HEK293 (cell line): ENCODE results near the gene PROSER3.

ENCODE experiments used
- FEZF1 ChIP-seq: fragments of 450-650 bp; formaldehyde crosslinking; IDR thresholded peaks from 2 replicates; pipeline ENCODE4 v1.5.1; 2016; ENCODE audit warnings: missing biosample characterization, missing genetic modification characterization
- PATZ1 ChIP-seq: fragments of 450-650 bp; formaldehyde crosslinking; IDR thresholded peaks from 2 replicates; pipeline ENCODE4 v1.5.1; 2016; ENCODE audit warnings: missing biosample characterization, missing genetic modification characterization
- PRDM4 ChIP-seq: fragments of 450-650 bp; formaldehyde crosslinking; IDR thresholded peaks from 2 replicates; pipeline ENCODE4 v1.5.1; 2017; ENCODE audit warnings: missing biosample characterization, missing genetic modification characterization
- ZFP37 ChIP-seq: fragments of 450-650 bp; formaldehyde crosslinking; IDR thresholded peaks from 2 replicates; pipeline ENCODE4 v1.5.1; 2016; ENCODE audit warnings: missing biosample characterization, missing genetic modification characterization
- ZNF10 ChIP-seq: fragments of 450-650 bp; formaldehyde crosslinking; IDR thresholded peaks from 2 replicates; pipeline ENCODE4 v1.5.1; 2017; ENCODE audit warnings: missing biosample characterization, missing genetic modification characterization
- ZNF169 ChIP-seq: fragments of 450-650 bp; formaldehyde crosslinking; IDR thresholded peaks from 2 replicates; pipeline ENCODE4 v1.5.1; 2016; ENCODE audit warnings: missing biosample characterization, missing genetic modification characterization
- ZNF19 ChIP-seq: fragments of 450-650 bp; formaldehyde crosslinking; IDR thresholded peaks from 2 replicates; pipeline ENCODE4; 2016; ENCODE audit warnings: missing biosample characterization, missing genetic modification characterization, low read depth
- ZNF211 ChIP-seq: fragments of 450-650 bp; formaldehyde crosslinking; IDR thresholded peaks from 2 replicates; pipeline ENCODE4 v1.5.1; 2016; ENCODE audit warnings: low read depth, missing biosample characterization, missing genetic modification characterization
- ZNF560 ChIP-seq: fragments of 450-650 bp; formaldehyde crosslinking; IDR thresholded peaks from 2 replicates; pipeline ENCODE4 v1.5.1; 2017; ENCODE audit warnings: missing biosample characterization, missing genetic modification characterization, borderline replicate concordance
- ZNF626 ChIP-seq: fragments of 450-650 bp; sonication (Bioruptor Pico); formaldehyde crosslinking; IDR thresholded peaks from 2 replicates; pipeline ENCODE4 v1.5.1; 2018; ENCODE audit warnings: missing biosample characterization, missing genetic modification characterization, inconsistent platforms
- ZXDB ChIP-seq: fragments of 450-650 bp; formaldehyde crosslinking; IDR thresholded peaks from 2 replicates; pipeline ENCODE4 v1.5.1; 2016; ENCODE audit warnings: missing biosample characterization, missing genetic modification characterization
- TF ChIP-seq, protein P1 (sequence below): fragments of 450-650 bp; formaldehyde crosslinking; IDR thresholded peaks from 2 replicates; pipeline ENCODE4 v1.5.1; 2016; ENCODE audit warnings: missing biosample characterization, missing genetic modification characterization
- TF ChIP-seq, protein P2 (sequence below): fragments of 450-650 bp; formaldehyde crosslinking; IDR thresholded peaks from 2 replicates; pipeline ENCODE4 v1.5.1; 2016; ENCODE audit warnings: missing biosample characterization, missing genetic modification characterization, borderline replicate concordance
- TF ChIP-seq, protein P3 (sequence below): fragments of 450-650 bp; formaldehyde crosslinking; IDR thresholded peaks from 2 replicates; pipeline ENCODE4 v1.5.1; 2016; ENCODE audit warnings: missing biosample characterization, missing genetic modification characterization

PROSER3 gene

DNA sequence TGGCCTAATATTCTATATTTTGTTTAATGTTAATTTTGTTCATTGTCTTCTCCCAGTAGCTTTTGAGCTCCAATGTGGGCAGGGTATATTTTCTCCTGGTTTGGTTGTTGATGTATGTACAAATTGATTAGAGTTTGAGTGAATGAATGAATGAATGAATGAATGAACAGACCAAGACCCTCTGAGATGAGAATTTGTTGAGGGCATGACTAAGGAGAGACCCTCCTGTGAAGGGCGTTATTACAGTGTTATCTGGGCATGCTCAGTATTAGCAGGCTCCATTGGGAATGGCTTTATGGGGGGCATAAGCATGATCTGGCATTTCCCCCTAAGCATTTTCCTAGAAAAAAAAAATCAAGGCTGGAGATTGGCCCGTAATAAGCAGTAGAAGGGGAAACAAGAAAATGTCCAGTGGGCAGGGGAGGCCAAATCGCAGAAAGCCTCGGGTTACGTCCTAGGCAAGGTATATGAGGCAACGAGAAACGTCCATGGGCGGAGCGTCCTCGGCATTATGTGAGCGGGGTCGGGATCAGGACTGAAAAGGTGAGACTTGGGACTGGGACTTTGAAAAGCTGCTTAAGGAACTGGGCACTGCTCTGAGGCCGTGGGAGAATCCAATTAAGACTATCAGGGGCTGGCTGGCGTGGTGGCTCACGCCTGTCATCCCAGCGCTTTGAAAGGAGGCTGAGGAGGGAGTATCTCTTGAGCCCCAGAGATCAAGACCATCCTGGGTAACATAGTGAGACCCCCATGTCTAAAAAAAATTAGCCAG, 16.5 kb downstream of the PROSER3 start (continued):
- peak; percentile 21; the same call in 1 of the 2 replicates for TF ChIP-seq PATZ1
- no peak for TF ChIP-seq ZNF19 (tag by site-specific recombination)
- TF ChIP-seq, protein P1, sequence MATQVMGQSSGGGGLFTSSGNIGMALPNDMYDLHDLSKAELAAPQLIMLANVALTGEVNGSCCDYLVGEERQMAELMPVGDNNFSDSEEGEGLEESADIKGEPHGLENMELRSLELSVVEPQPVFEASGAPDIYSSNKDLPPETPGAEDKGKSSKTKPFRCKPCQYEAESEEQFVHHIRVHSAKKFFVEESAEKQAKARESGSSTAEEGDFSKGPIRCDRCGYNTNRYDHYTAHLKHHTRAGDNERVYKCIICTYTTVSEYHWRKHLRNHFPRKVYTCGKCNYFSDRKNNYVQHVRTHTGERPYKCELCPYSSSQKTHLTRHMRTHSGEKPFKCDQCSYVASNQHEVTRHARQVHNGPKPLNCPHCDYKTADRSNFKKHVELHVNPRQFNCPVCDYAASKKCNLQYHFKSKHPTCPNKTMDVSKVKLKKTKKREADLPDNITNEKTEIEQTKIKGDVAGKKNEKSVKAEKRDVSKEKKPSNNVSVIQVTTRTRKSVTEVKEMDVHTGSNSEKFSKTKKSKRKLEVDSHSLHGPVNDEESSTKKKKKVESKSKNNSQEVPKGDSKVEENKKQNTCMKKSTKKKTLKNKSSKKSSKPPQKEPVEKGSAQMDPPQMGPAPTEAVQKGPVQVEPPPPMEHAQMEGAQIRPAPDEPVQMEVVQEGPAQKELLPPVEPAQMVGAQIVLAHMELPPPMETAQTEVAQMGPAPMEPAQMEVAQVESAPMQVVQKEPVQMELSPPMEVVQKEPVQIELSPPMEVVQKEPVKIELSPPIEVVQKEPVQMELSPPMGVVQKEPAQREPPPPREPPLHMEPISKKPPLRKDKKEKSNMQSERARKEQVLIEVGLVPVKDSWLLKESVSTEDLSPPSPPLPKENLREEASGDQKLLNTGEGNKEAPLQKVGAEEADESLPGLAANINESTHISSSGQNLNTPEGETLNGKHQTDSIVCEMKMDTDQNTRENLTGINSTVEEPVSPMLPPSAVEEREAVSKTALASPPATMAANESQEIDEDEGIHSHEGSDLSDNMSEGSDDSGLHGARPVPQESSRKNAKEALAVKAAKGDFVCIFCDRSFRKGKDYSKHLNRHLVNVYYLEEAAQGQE: peak; percentile 32; the same call in 1 of the 2 replicates
- TF ChIP-seq, protein P2, sequence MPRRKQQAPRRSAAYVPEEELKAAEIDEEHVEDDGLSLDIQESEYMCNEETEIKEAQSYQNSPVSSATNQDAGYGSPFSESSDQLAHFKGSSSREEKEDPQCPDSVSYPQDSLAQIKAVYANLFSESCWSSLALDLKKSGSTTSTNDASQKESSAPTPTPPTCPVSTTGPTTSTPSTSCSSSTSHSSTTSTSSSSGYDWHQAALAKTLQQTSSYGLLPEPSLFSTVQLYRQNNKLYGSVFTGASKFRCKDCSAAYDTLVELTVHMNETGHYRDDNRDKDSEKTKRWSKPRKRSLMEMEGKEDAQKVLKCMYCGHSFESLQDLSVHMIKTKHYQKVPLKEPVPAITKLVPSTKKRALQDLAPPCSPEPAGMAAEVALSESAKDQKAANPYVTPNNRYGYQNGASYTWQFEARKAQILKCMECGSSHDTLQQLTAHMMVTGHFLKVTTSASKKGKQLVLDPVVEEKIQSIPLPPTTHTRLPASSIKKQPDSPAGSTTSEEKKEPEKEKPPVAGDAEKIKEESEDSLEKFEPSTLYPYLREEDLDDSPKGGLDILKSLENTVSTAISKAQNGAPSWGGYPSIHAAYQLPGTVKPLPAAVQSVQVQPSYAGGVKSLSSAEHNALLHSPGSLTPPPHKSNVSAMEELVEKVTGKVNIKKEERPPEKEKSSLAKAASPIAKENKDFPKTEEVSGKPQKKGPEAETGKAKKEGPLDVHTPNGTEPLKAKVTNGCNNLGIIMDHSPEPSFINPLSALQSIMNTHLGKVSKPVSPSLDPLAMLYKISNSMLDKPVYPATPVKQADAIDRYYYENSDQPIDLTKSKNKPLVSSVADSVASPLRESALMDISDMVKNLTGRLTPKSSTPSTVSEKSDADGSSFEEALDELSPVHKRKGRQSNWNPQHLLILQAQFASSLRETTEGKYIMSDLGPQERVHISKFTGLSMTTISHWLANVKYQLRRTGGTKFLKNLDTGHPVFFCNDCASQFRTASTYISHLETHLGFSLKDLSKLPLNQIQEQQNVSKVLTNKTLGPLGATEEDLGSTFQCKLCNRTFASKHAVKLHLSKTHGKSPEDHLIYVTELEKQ: no peak
- TF ChIP-seq ZNF626 (tag by site-specific recombination): no peak
- TF ChIP-seq ZNF211 (tag by site-specific recombination): no peak
- no peak for TF ChIP-seq ZNF169 (tag by site-specific recombination)
- TF ChIP-seq, protein P3, sequence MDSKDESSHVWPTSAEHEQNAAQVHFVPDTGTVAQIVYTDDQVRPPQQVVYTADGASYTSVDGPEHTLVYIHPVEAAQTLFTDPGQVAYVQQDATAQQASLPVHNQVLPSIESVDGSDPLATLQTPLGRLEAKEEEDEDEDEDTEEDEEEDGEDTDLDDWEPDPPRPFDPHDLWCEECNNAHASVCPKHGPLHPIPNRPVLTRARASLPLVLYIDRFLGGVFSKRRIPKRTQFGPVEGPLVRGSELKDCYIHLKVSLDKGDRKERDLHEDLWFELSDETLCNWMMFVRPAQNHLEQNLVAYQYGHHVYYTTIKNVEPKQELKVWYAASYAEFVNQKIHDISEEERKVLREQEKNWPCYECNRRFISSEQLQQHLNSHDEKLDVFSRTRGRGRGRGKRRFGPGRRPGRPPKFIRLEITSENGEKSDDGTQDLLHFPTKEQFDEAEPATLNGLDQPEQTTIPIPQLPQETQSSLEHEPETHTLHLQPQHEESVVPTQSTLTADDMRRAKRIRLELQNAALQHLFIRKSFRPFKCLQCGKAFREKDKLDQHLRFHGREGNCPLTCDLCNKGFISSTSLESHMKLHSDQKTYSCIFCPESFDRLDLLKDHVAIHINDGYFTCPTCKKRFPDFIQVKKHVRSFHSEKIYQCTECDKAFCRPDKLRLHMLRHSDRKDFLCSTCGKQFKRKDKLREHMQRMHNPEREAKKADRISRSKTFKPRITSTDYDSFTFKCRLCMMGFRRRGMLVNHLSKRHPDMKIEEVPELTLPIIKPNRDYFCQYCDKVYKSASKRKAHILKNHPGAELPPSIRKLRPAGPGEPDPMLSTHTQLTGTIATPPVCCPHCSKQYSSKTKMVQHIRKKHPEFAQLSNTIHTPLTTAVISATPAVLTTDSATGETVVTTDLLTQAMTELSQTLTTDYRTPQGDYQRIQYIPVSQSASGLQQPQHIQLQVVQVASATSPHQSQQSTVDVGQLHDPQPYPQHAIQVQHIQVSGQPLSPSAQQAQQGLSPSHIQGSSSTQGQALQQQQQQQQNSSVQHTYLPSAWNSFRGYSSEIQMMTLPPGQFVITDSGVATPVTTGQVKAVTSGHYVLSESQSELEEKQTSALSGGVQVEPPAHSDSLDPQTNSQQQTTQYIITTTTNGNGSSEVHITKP (tag by site-specific recombination): peak; percentile 98
- TF ChIP-seq ZXDB (tag by site-specific recombination): peak; percentile 40; the same call in 1 of the 2 replicates
- no peak for TF ChIP-seq ZNF560 (tag by site-specific recombination)
- peak; percentile 88 for TF ChIP-seq ZNF10 (tag by site-specific recombination)
- no peak for TF ChIP-seq FEZF1 (tag by site-specific recombination)
- TF ChIP-seq PRDM4 (tag by site-specific recombination): peak; percentile 71; the same call in 1 of the 2 replicates
- no peak for TF ChIP-seq ZFP37 (tag by site-specific recombination)
